NCI-H1436 (cell line): ENCODE data around the gene PLRG1.
"Not testable (repeated sequence)": the region's sequence is repeated elsewhere in the genome, so short reads cannot be mapped to it uniquely, and the experiment has no call there.

Experiments
- DNase-seq: peaks from one replicate; lab custom pipeline; 2025; lab: John Stamatoyannopoulos, UW

Gene PLRG1

GRCh38 chr4:154549894-154550790 lies at the start of gene PLRG1:
PLRG1 (minus strand) TSS chr4:154550400; CDS start chr4:154550308, 92 bp downstream.
- DNase-seq: peak; percentile 93

- DNase-seq: no peak
Measured at GRCh38 chr4:154597798-154598774, 47.9 kb upstream of the PLRG1 start.

GRCh38 chr4:154597281-154597680 lies 47.1 kb upstream of the PLRG1 start:
- DNase-seq: not testable (repeated sequence)

- DNase-seq: no peak
Measured at GRCh38 chr4:154595807-154596206, 45.6 kb upstream of the PLRG1 start.

GRCh38 chr4:154594343-154594742 lies 44.1 kb upstream of the PLRG1 start:
- DNase-seq: not testable (repeated sequence)

GRCh38 chr4:154593868-154594267 lies 43.7 kb upstream of the PLRG1 start:
- no peak for DNase-seq

GRCh38 chr4:154591890-154592289 lies 41.7 kb upstream of the PLRG1 start:
- DNase-seq: no peak

DNA sequence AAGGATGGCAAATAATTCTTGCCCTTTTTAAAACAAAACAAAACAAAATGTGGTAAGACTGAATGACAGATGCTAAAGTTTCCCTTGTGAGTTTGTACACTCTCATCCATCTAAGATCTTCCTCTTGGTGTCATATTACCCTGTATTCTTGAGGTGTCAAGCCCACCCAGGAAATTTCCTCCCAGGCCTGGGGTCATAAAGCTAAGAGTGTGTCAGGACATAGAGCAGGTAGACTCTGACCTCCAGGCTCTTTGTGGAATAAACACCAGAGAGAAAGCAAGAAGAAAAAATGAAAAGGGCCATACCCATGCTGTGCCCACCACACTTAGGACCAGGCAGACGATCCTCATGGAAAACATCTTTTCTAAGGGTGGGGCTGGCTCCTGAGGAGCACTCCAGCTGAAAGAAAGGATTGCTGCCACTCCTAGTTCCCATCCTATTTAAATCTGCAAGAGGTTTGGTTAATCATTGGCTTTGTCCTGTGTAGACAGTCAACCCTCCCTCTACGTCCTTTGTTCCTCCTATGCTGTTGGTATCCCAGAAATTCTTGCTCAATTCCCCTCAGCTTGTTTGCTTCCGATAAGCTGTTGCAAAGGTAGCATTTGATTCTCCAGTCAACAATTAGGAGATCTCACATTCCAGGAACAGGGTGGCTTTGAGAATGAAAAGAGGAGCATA lies 40.3 kb upstream of the PLRG1 start, which contains the start of gene FGA:
TSS of gene FGA (minus strand) at position 414 of the 678 bp plus-strand sequence. CDS start at position 359, 55 bp downstream.
- DNase-seq: no peak

GRCh38 chr4:154589296-154590197 lies 39.3 kb upstream of the PLRG1 start:
- DNase-seq: no peak

GRCh38 chr4:154588198-154588597 lies 38.0 kb upstream of the PLRG1 start:
- DNase-seq: no peak

DNA sequence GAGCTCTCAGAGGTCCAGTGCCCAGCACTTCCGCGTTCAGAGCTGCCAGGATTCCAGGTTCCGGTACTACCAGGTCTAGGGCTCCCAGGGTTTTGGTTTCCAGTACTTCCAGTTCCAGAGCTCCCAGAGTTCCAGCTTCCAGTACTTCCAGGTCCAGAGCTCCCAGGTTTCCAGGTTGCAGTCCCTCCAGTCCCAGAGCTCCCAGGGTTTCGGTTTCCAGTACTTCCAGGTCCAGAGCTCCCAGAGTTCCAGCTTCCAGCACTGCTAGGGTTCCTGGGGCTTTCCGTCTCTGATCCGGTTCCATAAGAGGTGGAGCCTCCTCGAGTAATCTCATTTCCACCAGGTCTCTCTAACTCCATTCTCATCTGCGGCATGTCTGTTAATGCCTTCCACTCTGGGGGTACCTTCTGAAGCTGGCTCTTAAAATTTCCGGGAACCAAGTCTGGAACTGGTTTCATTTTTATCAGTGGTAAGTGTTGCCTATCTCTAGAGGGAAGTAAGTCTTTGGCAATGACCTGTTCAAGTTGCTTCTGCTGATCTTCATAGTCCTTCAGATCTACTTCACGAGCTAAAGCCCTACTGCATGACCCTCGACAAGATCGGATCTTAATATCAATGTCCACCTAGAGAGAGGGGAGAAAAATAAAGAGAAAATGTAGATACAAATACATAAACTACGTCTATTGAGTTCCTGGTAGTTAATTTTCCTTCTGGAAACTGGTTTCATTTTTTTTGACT lies 36.3 kb upstream of the PLRG1 start:
- DNase-seq: no peak

DNA sequence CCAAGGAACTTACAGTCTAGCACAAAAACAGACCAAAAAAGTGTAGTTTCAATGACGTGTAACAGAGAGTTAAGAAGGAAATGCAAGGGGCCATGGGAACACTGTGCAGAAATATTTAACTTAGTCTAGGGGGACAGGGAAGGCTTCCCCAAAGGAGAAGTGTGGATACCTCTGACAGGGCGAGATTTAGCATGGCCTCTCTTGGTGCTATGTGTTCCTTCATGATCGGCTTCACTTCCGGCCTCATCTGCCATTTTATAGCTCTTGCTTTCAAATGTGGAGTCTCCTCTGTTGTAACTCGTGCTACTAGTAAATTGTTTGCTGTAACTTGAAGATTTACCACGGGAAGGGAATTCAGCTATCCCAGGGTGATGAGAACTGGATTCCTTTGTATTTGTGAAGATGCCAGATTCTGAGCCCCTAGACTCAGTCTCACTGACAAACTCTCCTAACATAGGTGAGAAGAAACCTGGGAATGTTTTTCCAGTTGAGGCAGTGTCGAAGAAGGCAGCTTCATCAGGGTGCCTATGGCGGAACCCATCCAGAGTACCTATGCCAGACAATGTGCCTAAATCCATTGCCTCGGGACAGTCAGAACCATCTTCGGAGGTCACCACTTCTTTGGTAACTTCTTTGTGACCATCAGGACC lies 35.3 kb upstream of the PLRG1 start:
- no peak for DNase-seq

DNA sequence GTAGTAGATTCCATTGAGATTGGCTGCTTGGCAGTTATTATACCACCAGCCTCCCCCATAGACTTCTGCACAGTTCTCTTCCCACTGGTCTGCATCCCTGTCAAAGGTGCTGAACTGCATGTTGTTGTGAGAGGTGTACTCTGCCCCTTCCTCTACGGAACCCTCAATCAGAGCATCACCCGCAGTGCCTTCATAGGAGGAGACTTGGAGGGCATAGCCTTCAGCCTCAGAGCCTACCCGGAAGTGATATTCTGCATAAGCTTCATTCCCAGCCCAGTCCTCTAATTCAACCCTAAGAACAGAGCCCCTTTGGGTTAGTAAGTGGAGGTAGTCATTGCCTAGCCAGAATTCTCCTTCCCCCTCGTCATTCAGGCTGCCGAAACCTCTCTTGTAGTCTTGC lies 34.1 kb upstream of the PLRG1 start:
- DNase-seq: no peak

DNA sequence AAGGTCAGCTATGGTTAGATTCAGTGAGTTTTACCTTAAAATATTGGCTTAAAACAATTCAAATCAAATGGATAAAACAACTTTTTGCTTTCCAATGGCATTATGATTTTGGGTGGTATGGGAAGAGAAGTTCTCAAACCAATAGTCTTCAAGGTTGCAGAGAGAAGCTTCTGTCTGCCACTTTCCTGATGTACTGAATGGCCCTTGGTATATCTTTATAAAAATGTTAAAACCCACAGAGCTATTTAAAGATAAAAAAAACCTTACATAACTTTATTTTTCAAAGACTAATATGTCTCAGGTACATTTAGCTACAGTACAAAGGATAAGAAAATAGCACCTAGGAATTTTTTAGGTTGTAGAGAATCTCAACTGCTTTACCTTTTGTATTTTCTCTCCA lies 33.5 kb upstream of the PLRG1 start:
- no peak for DNase-seq

DNA sequence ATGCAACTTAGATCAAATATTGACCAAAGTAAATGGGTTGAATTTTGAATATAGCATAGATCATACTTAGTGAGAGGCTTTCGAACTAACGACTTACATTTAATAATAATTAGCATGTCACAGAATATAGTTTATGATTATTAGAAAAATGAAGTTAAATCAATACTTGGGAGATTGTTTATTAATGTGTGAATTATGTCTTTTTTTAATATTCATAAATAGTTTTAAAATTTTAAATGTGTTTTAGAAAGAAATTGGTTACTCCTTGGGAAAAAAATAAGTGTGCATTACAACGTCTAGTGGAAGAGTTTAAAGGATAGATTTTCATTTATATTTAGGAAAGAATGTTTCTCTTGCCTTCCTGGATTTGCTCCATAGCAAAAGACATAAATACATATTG lies 33.0 kb upstream of the PLRG1 start:
- no peak for DNase-seq

DNA sequence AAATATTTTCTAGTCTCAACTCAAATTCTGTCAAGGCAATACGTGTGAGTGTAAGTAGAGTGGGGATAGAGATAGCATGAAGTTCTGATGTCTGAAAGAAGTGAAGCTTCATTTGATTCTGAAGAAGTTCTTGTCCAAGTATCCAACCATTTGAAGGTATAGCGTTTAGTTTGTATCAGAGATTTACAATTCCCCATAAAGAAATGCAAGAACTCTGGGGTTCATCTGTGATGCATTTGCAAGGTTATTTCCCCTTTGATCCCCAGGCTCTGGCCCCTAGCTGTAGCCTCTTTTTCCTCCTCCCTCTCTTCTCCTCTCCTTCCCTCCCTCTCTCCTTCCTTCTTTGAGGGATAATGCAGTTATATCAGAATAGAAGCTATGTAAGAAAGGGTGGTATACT lies 32.5 kb upstream of the PLRG1 start:
- DNase-seq: no peak

- DNase-seq: no peak
Measured at GRCh38 chr4:154579927-154580326, 29.7 kb upstream of the PLRG1 start.

DNA sequence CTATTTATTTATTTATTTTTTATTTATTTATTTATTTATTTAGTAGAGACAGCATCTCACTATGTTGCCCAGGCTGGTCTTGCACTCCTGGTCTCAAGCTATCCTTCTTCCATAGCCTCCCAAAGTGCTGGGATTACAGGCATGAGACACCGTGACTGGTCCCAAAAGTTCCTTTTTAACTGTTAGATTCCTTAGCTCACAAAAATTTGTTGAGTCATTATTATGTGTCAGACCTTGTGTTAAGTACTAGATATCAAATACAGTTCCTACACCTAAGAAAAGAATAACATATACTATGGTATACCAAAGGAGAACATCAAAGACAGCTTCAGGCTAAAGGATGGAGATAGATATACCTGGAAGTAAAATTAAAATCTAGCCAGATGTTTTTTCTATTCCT lies 28.7 kb upstream of the PLRG1 start:
- DNase-seq: no peak

DNA sequence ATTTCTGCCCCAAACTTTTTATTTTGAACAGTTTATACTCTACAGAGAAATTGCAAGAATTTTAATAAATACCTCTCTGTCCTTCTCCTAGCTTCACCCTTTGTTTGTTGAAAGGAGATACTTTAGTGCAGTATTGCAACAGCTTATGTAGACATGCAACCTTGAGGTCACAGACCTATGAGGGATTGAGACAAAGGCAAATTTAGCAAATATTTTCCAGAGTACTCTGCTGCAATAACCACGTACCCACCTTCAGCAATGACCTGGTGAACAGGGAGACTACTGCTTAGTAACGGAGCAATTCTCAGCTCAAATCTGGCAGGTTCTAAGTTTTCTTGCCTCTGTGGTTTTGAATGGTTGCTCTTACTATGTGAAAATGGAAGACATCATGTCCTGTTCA lies 27.1 kb upstream of the PLRG1 start:
- DNase-seq: no peak

GRCh38 chr4:154574311-154574710 lies 24.1 kb upstream of the PLRG1 start:
- DNase-seq: no peak
